Endothelial cell (in vitro differentiated cells): ENCODE measurements around the gene ZNF273. TPM values are rescaled to one million over a fixed set of nuclear protein-coding genes. Genes with fewer than 3 reads are reported as not detected.
A peak's percentile ranks its signal among the peaks of the same experiment; 100 is the strongest.

ENCODE experiments used
- DNase-seq: peaks from one replicate; pipeline ENCODE4 v3.0.0; 2021; ENCODE audit warnings: low spot score
- H3K27ac Mint-ChIP-seq: one replicate; pipeline ENCODE4 v1.8.0; 2021; ENCODE audit warnings: mixed read lengths, inconsistent platforms; ENCODE audit not compliant: unreplicated experiment
- H3K27me3 Mint-ChIP-seq: one replicate; pipeline ENCODE4 v1.8.0; 2021; ENCODE audit warnings: mild to moderate bottlenecking, moderate library complexity, mixed read lengths, inconsistent platforms; ENCODE audit not compliant: unreplicated experiment
- H3K36me3 Mint-ChIP-seq: one replicate; pipeline ENCODE4 v1.8.0; 2021; ENCODE audit warnings: mild to moderate bottlenecking, low read depth, mixed read lengths, inconsistent platforms; ENCODE audit not compliant: unreplicated experiment
- H3K4me1 Mint-ChIP-seq: one replicate; pipeline ENCODE4 v1.8.0; 2021; ENCODE audit warnings: mild to moderate bottlenecking, mixed read lengths, inconsistent platforms; ENCODE audit not compliant: unreplicated experiment
- H3K4me3 Mint-ChIP-seq: one replicate; pipeline ENCODE4 v1.8.0; 2021; ENCODE audit warnings: mild to moderate bottlenecking, mixed read lengths, inconsistent platforms; ENCODE audit not compliant: unreplicated experiment
- H3K9me3 Mint-ChIP-seq: one replicate; pipeline ENCODE4 v1.8.0; 2021; ENCODE audit warnings: mixed read lengths, inconsistent platforms; ENCODE audit not compliant: unreplicated experiment
- CTCF ChIP-seq: fragments of 200-600 bp; sonication (generic); IDR thresholded peaks from one replicate; pipeline ENCODE4 v1.5.0; 2021; ENCODE audit warnings: antibody characterized with exemption; ENCODE audit not compliant: unreplicated experiment
- total RNA-seq: library from RNA; stranded (reverse); fragmentation: NEBNext Ultra II Directional; extraction: Animal tissue kit (Norgen Biotek cat#: 25700); gene quantifications from one replicate; pipeline ENCODE4 v1.2.1, GENCODE V29; 2021; ENCODE audit not compliant: unreplicated experiment

Gene ZNF273
- total RNA-seq, 1 donor from 2014 or later: 9.3 TPM

GRCh38 chr7:64879800-64880199, 23.3 kb upstream of the ZNF273 start:
- no peak for TF ChIP-seq CTCF
- Mint-ChIP-seq H3K4me3 (no peak overlapping the region), H3K4me1 (peaks cover 6% of the 10 kb centered on the region), H3K36me3 (peaks cover 16% of the 10 kb centered on the region), H3K9me3 (peaks cover 13% of the 10 kb centered on the region), H3K27me3 (peaks cover 22% of the 10 kb centered on the region), H3K27ac (no peak overlapping the region)
- no peak for DNase-seq

GRCh38 chr7:64880322-64881297, 22.5 kb upstream of the ZNF273 start:
- Mint-ChIP-seq H3K9me3 (peaks cover 13% of the 10 kb centered on the region), H3K36me3 (peaks cover 16% of the 10 kb centered on the region), H3K27me3 (peaks cover 22% of the 10 kb centered on the region), H3K4me1 (peaks cover 6% of the 10 kb centered on the region), H3K27ac (no peak overlapping the region), H3K4me3 (no peak overlapping the region)
- no peak for TF ChIP-seq CTCF
- DNase-seq: no peak

GRCh38 chr7:64881461-64882287, 21.4 kb upstream of the ZNF273 start:
- H3K4me3 Mint-ChIP-seq: no peak overlapping the region
- peaks cover 21% of the 10 kb centered on the region for H3K27me3 Mint-ChIP-seq
- peaks cover 13% of the 10 kb centered on the region for H3K9me3 Mint-ChIP-seq
- H3K4me1 Mint-ChIP-seq: peaks cover 6% of the 10 kb centered on the region
- no peak for DNase-seq
- H3K36me3 Mint-ChIP-seq: peaks cover 16% of the 10 kb centered on the region
- H3K27ac Mint-ChIP-seq: no peak overlapping the region
- TF ChIP-seq CTCF: no peak

GRCh38 chr7:64882341-64883112, 20.5 kb upstream of the ZNF273 start:
- H3K4me1 Mint-ChIP-seq: peaks cover 6% of the 10 kb centered on the region
- H3K9me3 Mint-ChIP-seq: peaks cover 13% of the 10 kb centered on the region
- no peak overlapping the region for H3K27ac Mint-ChIP-seq
- peaks cover 16% of the 10 kb centered on the region for H3K36me3 Mint-ChIP-seq
- H3K4me3 Mint-ChIP-seq: peak overlapping the region; percentile 59
- H3K27me3 Mint-ChIP-seq: peaks cover 25% of the 10 kb centered on the region
- DNase-seq: peak; percentile 29
- TF ChIP-seq CTCF: no peak
